ENCODE results near the gene TELO2.

TELO2 gene

DNA sequence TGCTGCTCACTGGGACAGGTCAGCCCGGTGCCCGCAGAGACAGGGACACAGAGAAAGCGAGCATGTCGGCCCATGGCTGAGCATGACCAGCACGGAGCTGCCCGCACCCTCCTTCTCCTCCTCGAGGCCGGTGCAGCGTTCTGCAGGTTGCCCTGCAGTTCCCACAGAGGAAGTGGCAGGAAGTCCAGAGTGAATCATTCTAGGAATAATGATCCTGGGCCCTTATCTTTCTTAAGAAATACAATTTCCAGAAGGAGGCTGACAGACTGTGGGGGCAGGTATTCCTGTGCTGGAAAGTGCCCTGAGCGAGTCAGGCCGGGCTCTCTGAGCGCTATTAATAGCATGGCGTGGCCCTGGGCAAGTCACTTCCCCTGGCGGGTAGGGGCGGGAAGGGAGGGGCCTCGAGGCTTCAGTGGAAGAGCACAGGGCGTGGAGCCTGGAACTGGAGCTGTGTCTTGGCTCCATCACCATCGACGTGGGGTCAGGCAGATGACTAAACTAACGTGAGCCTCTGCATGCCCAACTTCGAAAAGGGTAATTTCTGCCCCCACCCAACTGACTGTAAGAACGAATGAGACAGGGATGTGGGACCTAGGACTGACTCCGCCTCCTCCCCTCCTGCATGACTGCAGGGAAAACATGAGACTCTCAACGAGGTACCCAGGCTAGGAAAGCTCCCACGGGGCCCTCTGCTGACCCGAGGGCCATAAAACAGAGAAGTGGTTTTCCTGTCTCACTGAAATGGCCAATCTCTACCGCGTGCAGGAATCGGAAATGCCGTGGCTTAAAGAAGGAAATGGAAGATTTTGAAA lies 50.1 kb downstream of the TELO2 start:
- DNase-seq (ENCODE audit: insufficient read length, low spot score): peak; percentile 95
- peak; percentile 50 for FAIRE-seq
- 0 out of 2 replicates have a peak, but pooled peaks have one; percentile 13 for TF ChIP-seq POLR2A (IDR thresholded peaks at IDR 0.05; ENCODE audit: low read depth, low read length)

DNA sequence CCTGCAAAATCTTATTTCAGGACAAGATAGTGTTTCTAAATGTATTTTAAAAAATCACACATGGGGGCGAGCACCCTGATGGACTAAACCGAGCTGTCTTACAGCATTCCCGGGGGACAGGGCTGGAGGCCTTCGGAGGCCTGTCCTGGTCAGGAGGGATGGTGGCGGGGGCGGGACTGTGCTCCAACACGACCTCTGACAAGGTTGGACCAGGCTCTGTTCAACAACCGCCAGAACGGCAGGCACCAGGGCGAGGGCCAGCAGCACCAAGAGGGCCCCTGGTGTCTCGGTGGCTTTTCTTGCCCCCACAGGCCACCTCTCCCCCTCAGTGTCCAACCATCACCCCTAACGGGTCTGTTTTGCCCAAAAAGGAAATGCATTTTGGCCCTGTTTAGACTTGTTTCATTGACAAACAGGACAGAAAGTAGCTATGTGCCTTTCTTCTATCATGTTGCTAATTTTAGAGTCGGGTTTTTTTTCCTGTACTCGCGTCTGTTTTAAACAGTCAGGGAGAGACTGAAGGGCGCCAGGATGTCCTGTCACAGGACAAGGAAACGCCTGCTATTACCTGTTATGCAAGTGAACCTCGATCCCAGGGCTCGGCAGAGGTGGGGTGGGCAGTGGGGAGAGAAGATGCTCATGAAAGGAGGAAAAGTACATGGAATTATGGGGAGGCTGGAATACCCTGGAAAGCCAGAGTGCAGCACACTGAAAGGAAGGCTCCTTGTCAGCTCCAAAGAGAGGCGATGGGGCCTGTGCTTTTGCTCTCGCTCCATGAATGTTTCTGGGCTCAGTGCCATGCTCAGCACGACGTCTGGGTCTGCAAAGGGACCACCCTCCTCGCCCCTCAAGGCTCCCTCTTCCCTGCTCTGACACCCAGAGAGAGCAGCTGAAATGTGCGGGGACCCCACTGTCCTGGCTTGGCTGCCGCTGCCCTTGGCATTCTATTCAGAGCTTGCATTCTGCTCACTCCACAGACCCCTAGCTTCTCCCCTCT lies 52.2 kb downstream of the TELO2 start:
- FAIRE-seq: no peak
- DNase-seq (ENCODE audit: insufficient read length, low spot score): no peak
- TF ChIP-seq POLR2A (IDR thresholded peaks at IDR 0.05; ENCODE audit: low read depth, low read length): no peak

DNA sequence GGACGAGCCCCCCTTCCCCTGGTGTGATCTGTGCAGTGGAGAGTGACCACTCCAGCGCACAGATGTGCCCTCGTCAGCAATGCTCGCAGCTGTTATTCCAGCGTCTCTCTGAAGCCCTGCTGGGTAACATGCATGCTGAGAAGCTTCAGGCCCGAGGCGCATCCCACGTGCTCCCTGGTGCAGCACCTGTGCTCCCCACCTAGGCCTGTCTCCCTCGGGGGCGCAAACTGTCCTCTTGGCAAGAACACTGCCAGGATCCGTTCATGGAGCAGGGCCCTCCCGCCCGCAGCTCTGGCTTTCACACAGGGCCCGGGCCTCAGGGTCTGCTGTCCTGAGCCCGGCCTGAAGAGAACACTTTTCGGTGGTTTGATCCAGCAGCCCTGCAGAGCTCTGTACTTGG lies 53.3 kb downstream of the TELO2 start:
- no peak for FAIRE-seq
- no peak for TF ChIP-seq POLR2A (IDR thresholded peaks at IDR 0.05; ENCODE audit: low read depth, low read length)
- no peak for DNase-seq (ENCODE audit: insufficient read length, low spot score)

DNA sequence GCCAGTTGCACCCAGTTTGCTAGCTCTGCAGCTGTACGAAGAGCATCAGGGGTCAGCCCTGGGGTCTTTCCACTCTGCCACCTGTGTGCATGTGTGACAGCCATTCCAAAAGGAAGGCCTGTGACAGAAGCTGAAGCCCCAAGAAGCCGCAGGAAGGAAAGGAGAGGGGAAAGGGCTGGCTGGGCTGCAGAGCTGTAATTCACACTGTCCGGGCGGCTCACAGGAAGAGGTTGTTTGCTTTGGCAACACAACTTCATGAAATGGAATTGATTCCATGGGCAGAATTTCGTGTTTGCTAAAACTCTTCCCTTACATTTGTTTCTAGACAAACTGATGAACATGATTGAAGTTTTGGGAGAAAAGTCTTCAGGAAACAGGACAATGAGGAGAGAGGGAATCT lies 55.1 kb downstream of the TELO2 start:
- DNase-seq (ENCODE audit: insufficient read length, low spot score) (no peak), FAIRE-seq (no peak)
- no peak for TF ChIP-seq POLR2A (IDR thresholded peaks at IDR 0.05; ENCODE audit: low read depth, low read length)

DNA sequence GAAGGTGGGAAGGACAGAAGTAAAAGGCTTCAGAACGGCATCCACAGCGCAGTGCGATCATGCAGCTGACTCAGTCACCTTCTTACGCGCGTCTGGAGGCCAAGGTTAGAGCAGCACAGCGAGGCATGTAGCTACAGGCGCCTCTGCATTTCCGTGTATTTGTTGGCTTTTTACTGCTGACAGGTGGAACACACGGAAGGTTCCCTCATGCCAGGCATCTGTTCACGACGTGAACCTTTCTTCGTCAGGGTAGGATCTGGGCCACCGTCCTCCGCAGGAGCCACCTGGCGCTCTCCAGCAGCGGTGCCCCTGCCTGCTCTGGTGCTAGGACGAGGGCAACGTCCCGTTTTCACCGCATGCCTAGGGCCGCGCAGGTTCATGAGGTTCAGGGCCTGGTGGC lies 55.6 kb downstream of the TELO2 start:
- DNase-seq (ENCODE audit: insufficient read length, low spot score): no peak
- no peak for TF ChIP-seq POLR2A (IDR thresholded peaks at IDR 0.05; ENCODE audit: low read depth, low read length)
- FAIRE-seq: no peak

DNA sequence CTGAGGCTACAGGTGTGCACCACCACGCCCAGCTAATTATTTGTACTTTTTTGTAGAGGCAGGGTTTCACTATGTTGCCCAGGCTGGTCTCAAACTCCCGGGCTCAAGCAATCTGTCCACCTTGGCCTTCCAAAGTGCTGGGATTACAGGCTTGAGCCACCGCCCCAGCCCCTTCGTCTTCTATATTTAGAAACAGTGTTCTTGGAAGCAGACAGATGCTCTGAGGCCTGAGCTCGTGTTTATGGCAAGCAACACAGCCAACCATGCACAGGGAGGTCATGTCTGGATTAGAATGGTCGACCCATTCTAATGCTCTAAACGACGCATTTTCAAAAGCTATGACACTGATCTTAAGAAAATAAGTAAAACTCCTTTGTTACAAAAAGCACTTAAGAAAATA lies 56.9 kb downstream of the TELO2 start:
- no peak for DNase-seq (ENCODE audit: insufficient read length, low spot score)
- FAIRE-seq: no peak
- no peak for TF ChIP-seq POLR2A (IDR thresholded peaks at IDR 0.05; ENCODE audit: low read depth, low read length)

DNA sequence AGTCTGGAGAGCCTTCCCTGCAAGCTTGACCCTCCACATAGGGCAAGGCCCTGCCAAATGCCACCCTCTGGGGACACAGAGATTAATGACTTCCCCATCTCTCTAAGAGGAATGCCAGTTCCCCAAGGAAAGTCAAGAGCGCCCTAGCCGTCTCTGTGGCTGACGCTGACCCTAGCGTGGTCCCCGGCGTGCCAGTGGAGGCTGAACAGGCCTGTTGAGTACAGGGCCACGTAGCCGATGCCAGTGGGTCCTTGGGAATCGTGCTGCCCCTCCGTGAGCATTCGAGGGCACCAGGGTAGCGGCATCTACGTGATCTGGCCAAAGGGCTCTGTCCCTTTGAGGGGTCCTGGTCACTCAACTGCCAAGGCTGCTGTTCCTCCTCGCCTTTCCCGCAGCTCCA lies 57.5 kb downstream of the TELO2 start:
- no peak for FAIRE-seq
- TF ChIP-seq POLR2A (IDR thresholded peaks at IDR 0.05; ENCODE audit: low read depth, low read length): no peak
- DNase-seq (ENCODE audit: insufficient read length, low spot score): no peak

DNA sequence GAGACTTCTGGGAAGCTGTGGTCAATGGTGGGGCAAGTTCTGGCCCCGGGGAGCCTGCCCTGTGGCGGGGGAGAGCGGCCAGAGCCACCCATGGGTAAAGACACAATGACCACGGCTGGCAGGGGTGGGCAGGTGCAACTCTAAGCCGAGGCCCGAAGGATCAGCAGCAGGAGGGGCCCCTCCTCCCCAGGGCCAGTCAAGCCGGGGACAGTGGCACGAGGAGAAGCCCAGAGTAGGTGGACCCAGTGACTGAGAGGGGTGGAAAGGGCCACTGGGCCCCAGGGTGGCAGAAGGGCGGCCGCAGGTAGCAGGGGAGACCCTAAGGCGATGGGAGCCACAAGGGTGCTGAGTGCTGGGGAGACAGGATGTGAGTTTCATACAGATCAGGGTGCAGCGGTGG lies 58.0 kb downstream of the TELO2 start:
- TF ChIP-seq POLR2A (IDR thresholded peaks at IDR 0.05; ENCODE audit: low read depth, low read length): no peak
- DNase-seq (ENCODE audit: insufficient read length, low spot score) (no peak), FAIRE-seq (no peak)

DNA sequence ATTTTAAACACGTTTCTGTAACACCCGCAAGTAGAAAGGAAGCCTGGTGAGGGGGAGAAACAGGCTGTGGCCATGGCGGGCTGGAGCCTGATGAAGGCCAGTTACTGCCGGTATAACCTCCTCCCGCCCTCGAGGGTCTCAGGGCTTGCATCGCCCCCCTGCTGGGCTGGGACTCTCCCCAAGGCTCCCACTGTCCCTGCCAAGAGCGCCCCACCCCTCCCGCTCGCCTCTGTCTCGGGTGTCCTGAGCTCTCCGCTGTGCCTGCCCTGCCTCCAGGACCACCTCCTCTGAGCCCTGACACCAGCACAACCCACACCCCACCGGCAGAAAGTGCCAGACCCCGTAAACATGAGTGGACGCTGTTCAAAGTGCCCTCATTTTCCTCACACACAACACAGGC lies 59.0 kb downstream of the TELO2 start:
- no peak for TF ChIP-seq POLR2A (IDR thresholded peaks at IDR 0.05; ENCODE audit: low read depth, low read length)
- DNase-seq (ENCODE audit: insufficient read length, low spot score) (no peak), FAIRE-seq (no peak)

DNA sequence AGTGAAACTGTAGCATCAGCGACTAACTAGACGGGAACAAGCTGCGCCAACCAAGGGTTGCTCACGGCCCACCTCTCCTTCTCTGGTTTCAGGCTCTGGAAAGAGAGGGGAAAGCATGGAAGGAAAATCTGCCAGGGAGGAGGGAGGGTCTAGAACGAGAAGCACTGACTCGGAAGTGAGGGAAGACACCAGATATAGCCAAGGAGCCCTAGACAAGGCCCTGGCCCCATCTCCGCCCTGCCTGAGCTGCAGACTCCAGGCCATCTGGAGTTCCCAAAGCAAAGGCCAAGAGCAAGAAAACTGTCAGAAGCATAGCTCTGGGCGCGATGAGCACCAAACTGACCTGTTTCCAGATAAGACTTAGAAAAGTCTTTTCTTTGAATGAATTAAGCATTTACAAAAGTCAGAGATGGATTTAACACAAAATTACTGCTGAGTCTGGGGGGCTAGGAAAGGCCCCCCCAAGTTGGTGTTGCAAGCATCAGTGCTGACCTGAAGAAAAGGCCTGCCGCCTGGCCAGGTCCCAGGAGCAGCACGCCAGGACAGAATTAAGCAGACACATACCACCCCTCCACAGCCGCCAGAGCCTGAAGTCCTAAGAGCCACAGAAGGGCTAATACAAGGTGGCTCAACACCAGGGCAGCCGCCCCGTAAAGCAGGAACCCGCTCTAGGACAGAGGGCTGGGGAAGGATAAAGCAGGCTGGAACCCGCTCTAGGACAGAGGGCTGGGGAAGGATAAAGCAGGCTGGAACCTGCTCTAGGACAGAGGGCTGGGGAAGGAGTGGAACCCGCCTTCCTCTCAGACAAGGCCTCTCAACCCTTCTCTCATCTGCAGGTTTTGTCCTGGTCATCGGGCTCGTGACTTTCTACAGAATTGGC lies 61.0 kb downstream of the TELO2 start:
- no peak for TF ChIP-seq POLR2A (IDR thresholded peaks at IDR 0.05; ENCODE audit: low read depth, low read length)
- no peak for FAIRE-seq

DNA sequence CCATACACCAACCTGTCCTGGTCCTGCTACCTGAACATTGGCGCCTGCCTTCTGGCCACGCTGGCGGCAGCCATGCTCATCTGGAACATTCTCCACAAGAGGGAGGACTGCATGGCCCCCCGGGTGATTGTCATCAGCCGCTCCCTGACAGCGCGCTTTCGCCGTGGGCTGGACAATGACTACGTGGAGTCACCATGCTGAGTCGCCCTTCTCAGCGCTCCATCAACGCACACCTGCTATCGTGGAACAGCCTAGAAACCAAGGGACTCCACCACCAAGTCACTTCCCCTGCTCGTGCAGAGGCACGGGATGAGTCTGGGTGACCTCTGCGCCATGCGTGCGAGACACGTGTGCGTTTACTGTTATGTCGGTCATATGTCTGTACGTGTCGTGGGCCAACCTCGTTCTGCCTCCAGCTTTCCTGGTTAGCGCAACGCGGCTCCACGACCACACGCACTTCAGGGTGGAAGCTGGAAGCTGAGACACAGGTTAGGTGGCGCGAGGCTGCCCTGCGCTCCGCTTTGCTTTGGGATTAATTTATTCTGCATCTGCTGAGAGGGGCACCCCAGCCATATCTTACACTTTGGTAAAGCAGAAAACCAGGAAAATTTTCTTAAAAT lies 61.8 kb downstream of the TELO2 start:
- FAIRE-seq (no peak), DNase-seq (ENCODE audit: insufficient read length, low spot score) (no peak)
- no peak for TF ChIP-seq POLR2A (IDR thresholded peaks at IDR 0.05; ENCODE audit: low read depth, low read length)

More for the DNA sequence above, 61.0 kb downstream of the TELO2 start:
- DNase-seq (ENCODE audit: insufficient read length, low spot score): no peak

DNA sequence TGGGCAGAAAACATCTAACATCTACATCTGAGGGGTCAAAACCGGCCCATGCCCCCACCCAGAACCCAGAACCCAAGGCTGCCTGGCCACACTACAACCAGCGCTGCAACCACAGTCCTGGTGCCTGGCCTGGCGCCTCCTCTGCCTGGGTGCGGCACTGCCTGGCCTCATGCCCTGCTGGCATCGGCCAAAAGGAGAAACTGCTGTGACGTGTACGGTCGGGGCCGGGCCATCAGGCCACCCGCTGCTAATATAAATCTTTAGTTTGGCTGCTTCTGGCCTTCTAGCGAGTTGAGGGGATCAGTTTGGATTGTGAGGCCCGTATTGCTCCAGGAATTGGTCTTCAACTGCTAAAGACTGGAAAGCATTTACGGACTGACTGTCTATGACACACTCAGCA lies 63.1 kb downstream of the TELO2 start:
- no peak for FAIRE-seq
- TF ChIP-seq POLR2A (IDR thresholded peaks at IDR 0.05; ENCODE audit: low read depth, low read length): no peak
- DNase-seq (ENCODE audit: insufficient read length, low spot score): no peak

DNA sequence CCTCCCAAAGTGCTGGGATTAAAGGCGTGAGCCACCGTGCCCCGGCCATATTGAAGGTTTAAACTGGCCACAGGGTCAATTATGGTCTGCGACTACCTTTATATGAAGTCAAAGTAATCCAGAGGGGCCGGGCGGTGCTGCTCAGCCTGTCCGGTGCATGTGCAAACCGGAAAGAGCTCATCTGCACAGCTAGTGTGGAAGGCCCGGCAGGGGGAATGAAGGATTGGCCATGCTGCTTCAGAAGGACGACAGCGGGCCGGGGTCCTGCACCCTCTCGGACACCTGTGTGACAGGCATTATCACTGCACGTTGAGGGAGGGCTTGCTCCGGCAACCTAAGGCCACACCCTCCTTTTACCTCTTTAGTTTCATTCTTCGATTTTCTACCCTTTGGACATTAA lies 63.9 kb downstream of the TELO2 start:
- no peak for TF ChIP-seq POLR2A (IDR thresholded peaks at IDR 0.05; ENCODE audit: low read depth, low read length)
- FAIRE-seq: no peak
- DNase-seq (ENCODE audit: insufficient read length, low spot score): no peak
